ENCODE results near the gene CBLN3.

Gene CBLN3

GRCh38 chr14:24416932-24417619 lies 12.4 kb downstream of the CBLN3 start:
- Histone ChIP-seq H3K27me3 (replicated peaks) (no peaks in the 10 kb centered on the region), H3K27ac (no peak overlapping the region), H3K4me3 (ENCODE audit: low read depth, low read length) (no peak overlapping the region), H3K36me3 (replicated peaks) (peaks cover 4% of the 10 kb centered on the region)
- TF ChIP-seq CTCF (IDR thresholded peaks at IDR 0.05; ENCODE audit: low read depth, low read length, missing control alignments), result no peak
- DNase-seq, result no peak
- in situ Hi-C loops (cut with HindIII; ENCODE audit: low pct_ligation_motif_present, low sequenced_read_pairs), result no loop called here

- no peak for DNase-seq
- in situ Hi-C loops (cut with HindIII; ENCODE audit: low pct_ligation_motif_present, low sequenced_read_pairs), result no loop called here
- no peak for TF ChIP-seq CTCF (IDR thresholded peaks at IDR 0.05; ENCODE audit: low read depth, low read length, missing control alignments)
- Histone ChIP-seq H3K27me3 (replicated peaks) (no peaks in the 10 kb centered on the region), H3K27ac (no peak overlapping the region), H3K36me3 (replicated peaks) (peaks cover 4% of the 10 kb centered on the region), H3K4me3 (ENCODE audit: low read depth, low read length) (no peak overlapping the region)
Measured at GRCh38 chr14:24416254-24416931, 13.1 kb downstream of the CBLN3 start.

- Histone ChIP-seq H3K36me3 (replicated peaks) (peaks cover 4% of the 10 kb centered on the region), H3K27me3 (replicated peaks) (no peaks in the 10 kb centered on the region), H3K27ac (no peak overlapping the region), H3K4me3 (ENCODE audit: low read depth, low read length) (no peak overlapping the region)
- no peak for TF ChIP-seq CTCF (IDR thresholded peaks at IDR 0.05; ENCODE audit: low read depth, low read length, missing control alignments)
- no peak for DNase-seq
- in situ Hi-C loops (cut with HindIII; ENCODE audit: low pct_ligation_motif_present, low sequenced_read_pairs), result no loop called here
Measured at GRCh38 chr14:24415421-24416253, 13.8 kb downstream of the CBLN3 start.

- TF ChIP-seq CTCF (IDR thresholded peaks at IDR 0.05; ENCODE audit: low read depth, low read length, missing control alignments), result no peak
- H3K27ac ChIP-seq, result no peak overlapping the region
- in situ Hi-C loops (cut with HindIII; ENCODE audit: low pct_ligation_motif_present, low sequenced_read_pairs), result no loop called here
- DNase-seq, result no peak
- H3K4me3 ChIP-seq (ENCODE audit: low read depth, low read length), result no peak overlapping the region
- H3K36me3 ChIP-seq (replicated peaks), result peaks cover 4% of the 10 kb centered on the region
- no peaks in the 10 kb centered on the region for H3K27me3 ChIP-seq (replicated peaks)
Measured at GRCh38 chr14:24414732-24415420, 14.6 kb downstream of the CBLN3 start.

GRCh38 chr14:24414077-24414476 lies 15.4 kb downstream of the CBLN3 start:
- peaks cover 4% of the 10 kb centered on the region for H3K36me3 ChIP-seq (replicated peaks)
- H3K27me3 ChIP-seq (replicated peaks), result no peaks in the 10 kb centered on the region
- no peak for TF ChIP-seq CTCF (IDR thresholded peaks at IDR 0.05; ENCODE audit: low read depth, low read length, missing control alignments)
- no peak for DNase-seq
- in situ Hi-C loops (cut with HindIII; ENCODE audit: low pct_ligation_motif_present, low sequenced_read_pairs), result no loop called here
- no peak overlapping the region for H3K4me3 ChIP-seq (ENCODE audit: low read depth, low read length)
- H3K27ac ChIP-seq, result no peak overlapping the region
